PC-9 (cell line): ENCODE results near the gene GPR15LG. TPM values are rescaled to one million over a fixed set of nuclear protein-coding genes. Genes with fewer than 3 reads are reported as not detected.
A peak's percentile ranks its signal among the peaks of the same experiment; 100 is the strongest.
"Not testable (repeated sequence)": the region's sequence is repeated elsewhere in the genome, so short reads cannot be mapped to it uniquely, and the experiment has no call there.

Experiments
- BruUV-seq: library from RNA; stranded (reverse); fragments of 400-500 nt; replicated peaks from 2 replicates; lab custom pipeline; 2021; lab: Mats Ljungman, UMichigan
- CTCF ChIA-PET: fragments of 300-600 bp; sonication (Branson Sonifier 250); formaldehyde crosslinking; loops from one replicate; lab custom pipeline; 2022; ENCODE audit warnings: antibody characterized with exemption; lab: Charles Lee
- POLR2A ChIA-PET: fragments of 300-600 bp; sonication (Branson Sonifier 250); formaldehyde crosslinking; loops from one replicate; lab custom pipeline; 2022; ENCODE audit warnings: antibody characterized with exemption; ENCODE audit not compliant: unreplicated experiment; lab: Charles Lee
- DNase-seq, 2 experiments: peaks; one replicate each; pipeline versions ENCODE4 v3.0.0 to v3.0.0-alpha.2; 2015 to 2022; ENCODE audit warnings: mixed read lengths in 1 of 2
- H2AFZ ChIP-seq: fragments of 200-600 bp; sonication (generic); 2 replicates; pipeline ENCODE4 v1.8.1; 2017; ENCODE audit warnings: antibody characterized with exemption
- H3F3A ChIP-seq: fragments of 200-600 bp; sonication (generic); 2 replicates; pipeline ENCODE4 v1.8.1; 2017; ENCODE audit warnings: antibody characterized with exemption, mild to moderate bottlenecking, low read depth; ENCODE audit not compliant: insufficient read depth
- H3K27ac ChIP-seq: fragments of 200-600 bp; sonication (generic); 2 replicates; pipeline ENCODE4 v1.6.1; 2016; ENCODE audit warnings: mixed run types
- H3K27me3 ChIP-seq: fragments of 200-600 bp; sonication (generic); 2 replicates; pipeline ENCODE4 v1.6.1; 2016; ENCODE audit warnings: low read depth, mixed run types; ENCODE audit not compliant: insufficient read depth
- H3K36me3 ChIP-seq: fragments of 200-600 bp; sonication (generic); 2 replicates; pipeline ENCODE4 v1.6.1; 2016; ENCODE audit warnings: low read depth, mixed run types
- H3K4me1 ChIP-seq: fragments of 200-600 bp; sonication (generic); replicated peaks from 2 replicates; pipeline ENCODE4 v1.6.1; 2016; ENCODE audit warnings: mixed run types; ENCODE audit not compliant: insufficient read depth
- H3K4me2 ChIP-seq: fragments of 200-600 bp; sonication (generic); 2 replicates; pipeline ENCODE4 v1.6.1; 2017; ENCODE audit warnings: mixed run types
- H3K4me3 ChIP-seq: fragments of 200-600 bp; sonication (generic); 2 replicates; pipeline ENCODE4 v1.6.1; 2016; ENCODE audit warnings: mixed run types
- H3K79me2 ChIP-seq: fragments of 200-600 bp; sonication (generic); 2 replicates; pipeline ENCODE4 v1.6.1; 2017; ENCODE audit warnings: low read depth, mixed run types
- H3K9me2 ChIP-seq: fragments of 200-600 bp; sonication (generic); 2 replicates; pipeline ENCODE4 v1.8.1; 2017; ENCODE audit warnings: mild to moderate bottlenecking; ENCODE audit not compliant: insufficient read depth
- H3K9me3 ChIP-seq: fragments of 200-600 bp; sonication (generic); 2 replicates; pipeline ENCODE4 v1.8.1; 2016; ENCODE audit warnings: low read depth; ENCODE audit not compliant: insufficient read depth
- H4K20me1 ChIP-seq: fragments of 200-600 bp; sonication (generic); 2 replicates; pipeline ENCODE4 v1.8.1; 2017; ENCODE audit not compliant: insufficient read depth
- EZH2 ChIP-seq: fragments of 200-600 bp; sonication (generic); IDR thresholded peaks from 2 replicates; pipeline ENCODE4 v1.8.0; 2017; ENCODE audit warnings: antibody characterized with exemption, low read depth
- intact Hi-C: fragments of 100-400 bp; cut with micrococcal nuclease; formaldehyde crosslinking; loops from one replicate; pipeline ENCODE4 v1.10.0; 2022; ENCODE audit not compliant: unreplicated experiment
- total RNA-seq: library from RNA; stranded (reverse); gene quantifications from 2 replicates; pipeline ENCODE4 v1.2.3, GENCODE V29; 2021
- TF ChIP-seq, protein P1 (sequence below): fragments of 200-600 bp; sonication (generic); conservative IDR thresholded peaks from 2 replicates; pipeline ENCODE4 v1.6.1; 2017; ENCODE audit warnings: mixed run types, antibody characterized with exemption, mild to moderate bottlenecking, moderate library complexity

GPR15LG gene
- total RNA-seq, 1 experiment from 2014 or later = not detected

DNA sequence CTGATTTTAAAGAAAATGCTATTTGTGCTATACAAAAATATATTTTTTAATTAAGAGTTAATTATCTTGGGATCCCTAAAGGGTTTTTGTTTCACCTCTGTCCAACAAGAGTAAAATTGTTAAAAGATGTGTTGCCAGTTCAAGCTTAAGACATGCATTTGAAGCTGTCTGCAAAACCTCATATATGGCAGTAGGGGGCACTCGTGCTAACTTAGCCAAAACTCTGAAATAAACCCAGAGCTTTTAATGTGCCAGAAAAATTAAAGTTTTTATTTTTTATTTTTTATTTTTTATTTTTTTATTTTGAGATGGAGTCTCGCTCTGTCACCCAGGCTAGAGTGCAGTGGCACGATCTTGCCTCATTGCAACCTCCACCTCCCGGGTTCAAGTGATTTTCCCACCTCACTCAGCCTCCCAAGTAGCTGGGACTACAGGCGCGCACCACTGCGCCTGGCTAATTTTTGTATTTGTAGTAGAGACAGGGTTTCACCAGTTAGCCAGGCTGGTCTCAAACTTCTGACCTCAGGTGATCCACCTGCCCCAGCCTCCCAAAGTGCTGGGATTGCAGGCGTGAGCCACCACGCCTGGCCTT is 25.5 kb upstream of the GPR15LG start:
- H2AFZ ChIP-seq, H3K4me1 ChIP-seq, H3K9me3 ChIP-seq, H3K79me2 ChIP-seq, H3K9me2 ChIP-seq, H3K4me2 ChIP-seq, H3K27ac ChIP-seq, POLR2A ChIA-PET, BruUV-seq, H3K27me3 ChIP-seq, H3K4me3 ChIP-seq: not testable (repeated sequence)
- Histone ChIP-seq H3F3A (peaks cover 25% of the 10 kb centered on the region), H3K36me3 (peaks cover 82% of the 10 kb centered on the region), H4K20me1 (peaks cover 56% of the 10 kb centered on the region)
- peak in 1 of 2 experiments; percentile 55 for DNase-seq
- TF ChIP-seq, protein P1, sequence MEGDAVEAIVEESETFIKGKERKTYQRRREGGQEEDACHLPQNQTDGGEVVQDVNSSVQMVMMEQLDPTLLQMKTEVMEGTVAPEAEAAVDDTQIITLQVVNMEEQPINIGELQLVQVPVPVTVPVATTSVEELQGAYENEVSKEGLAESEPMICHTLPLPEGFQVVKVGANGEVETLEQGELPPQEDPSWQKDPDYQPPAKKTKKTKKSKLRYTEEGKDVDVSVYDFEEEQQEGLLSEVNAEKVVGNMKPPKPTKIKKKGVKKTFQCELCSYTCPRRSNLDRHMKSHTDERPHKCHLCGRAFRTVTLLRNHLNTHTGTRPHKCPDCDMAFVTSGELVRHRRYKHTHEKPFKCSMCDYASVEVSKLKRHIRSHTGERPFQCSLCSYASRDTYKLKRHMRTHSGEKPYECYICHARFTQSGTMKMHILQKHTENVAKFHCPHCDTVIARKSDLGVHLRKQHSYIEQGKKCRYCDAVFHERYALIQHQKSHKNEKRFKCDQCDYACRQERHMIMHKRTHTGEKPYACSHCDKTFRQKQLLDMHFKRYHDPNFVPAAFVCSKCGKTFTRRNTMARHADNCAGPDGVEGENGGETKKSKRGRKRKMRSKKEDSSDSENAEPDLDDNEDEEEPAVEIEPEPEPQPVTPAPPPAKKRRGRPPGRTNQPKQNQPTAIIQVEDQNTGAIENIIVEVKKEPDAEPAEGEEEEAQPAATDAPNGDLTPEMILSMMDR = peak; percentile 88
- intact Hi-C loops = loop anchor here (1.0 kb wide), 1 partner anchor 389 kb away; no protein-coding TSS in a partner anchor
- CTCF ChIA-PET = interaction anchor here (1.0 to 1.9 kb wide), 2 partner anchors 9 to 389 kb away, joined by 4 to 7 read pairs; no protein-coding TSS in a partner anchor

DNA sequence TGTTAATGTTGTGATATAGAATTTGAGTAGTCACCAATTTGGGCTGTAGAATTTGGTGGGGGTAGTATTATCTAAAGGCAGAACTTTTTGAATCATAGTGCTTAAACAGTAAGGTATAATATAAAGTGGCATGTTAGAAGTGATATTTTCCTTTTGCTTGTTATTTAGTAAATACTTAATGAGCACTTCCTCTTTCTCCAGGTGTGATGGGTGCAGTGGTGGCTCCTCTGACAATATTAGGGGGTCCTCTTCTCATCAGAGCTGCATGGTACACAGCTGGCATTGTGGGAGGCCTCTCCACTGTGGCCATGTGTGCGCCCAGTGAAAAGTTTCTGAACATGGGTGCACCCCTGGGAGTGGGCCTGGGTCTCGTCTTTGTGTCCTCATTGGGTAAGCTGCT is 23.7 kb upstream of the GPR15LG start:
- Histone ChIP-seq H2AFZ (no peak overlapping the region), H3K27me3 (no peaks in the 10 kb centered on the region), H3K4me3 (no peak overlapping the region), H3K9me2 (no peaks in the 10 kb centered on the region), H3K27ac (no peak overlapping the region), H3F3A (peaks cover 25% of the 10 kb centered on the region), H3K4me2 (no peak overlapping the region), H3K79me2 (no peaks in the 10 kb centered on the region), H4K20me1 (peaks cover 55% of the 10 kb centered on the region), H3K4me1 (no peaks in the 10 kb centered on the region), H3K9me3 (no peaks in the 10 kb centered on the region), H3K36me3 (peaks cover 79% of the 10 kb centered on the region)
- ChIA-PET POLR2A (no interaction called here), CTCF (no interaction called here)
- BruUV-seq = no TSS peak
- intact Hi-C loops = no loop called here
- TF ChIP-seq, protein P1 = no peak
- no peak for TF ChIP-seq EZH2
- no peak for DNase-seq

DNA sequence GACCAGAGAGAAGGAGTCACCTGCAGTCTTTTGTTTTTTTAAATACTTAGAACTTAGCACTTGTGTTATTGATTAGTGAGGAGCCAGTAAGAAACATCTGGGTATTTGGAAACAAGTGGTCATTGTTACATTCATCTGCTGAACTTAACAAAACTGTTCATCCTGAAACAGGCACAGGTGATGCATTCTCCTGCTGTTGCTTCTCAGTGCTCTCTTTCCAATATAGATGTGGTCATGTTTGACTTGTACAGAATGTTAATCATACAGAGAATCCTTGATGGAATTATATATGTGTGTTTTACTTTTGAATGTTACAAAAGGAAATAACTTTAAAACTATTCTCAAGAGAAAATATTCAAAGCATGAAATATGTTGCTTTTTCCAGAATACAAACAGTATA is 20.8 kb upstream of the GPR15LG start:
- no peak for DNase-seq
- no peak overlapping the region for H2AFZ ChIP-seq
- no peak for TF ChIP-seq EZH2
- TF ChIP-seq, protein P1 = no peak
- intact Hi-C loops = no loop called here
- no peaks in the 10 kb centered on the region for H3K79me2 ChIP-seq
- peaks cover 22% of the 10 kb centered on the region for H3F3A ChIP-seq
- H3K9me2 ChIP-seq = no peaks in the 10 kb centered on the region
- no peaks in the 10 kb centered on the region for H3K4me1 ChIP-seq
- no peak overlapping the region for H3K27ac ChIP-seq
- H3K4me2 ChIP-seq = no peak overlapping the region
- H4K20me1 ChIP-seq = peaks cover 47% of the 10 kb centered on the region
- ChIA-PET POLR2A (no interaction called here), CTCF (no interaction called here)
- H3K27me3 ChIP-seq = no peaks in the 10 kb centered on the region
- peaks cover 57% of the 10 kb centered on the region for H3K36me3 ChIP-seq
- no peaks in the 10 kb centered on the region for H3K9me3 ChIP-seq
- TSS peak; percentile 3 for BruUV-seq
- no peak overlapping the region for H3K4me3 ChIP-seq
